WTC11 (cell line): ENCODE measurements around the gene RASSF3. TPM values are rescaled to one million over a fixed set of nuclear protein-coding genes. Genes with fewer than 3 reads are reported as not detected.

Source experiments
- ATAC-seq: fragments of 200-7000 bp; cut with Tn5 transposase; 2 replicates; pipeline ENCODE4 v1.10.0; 2021; ENCODE audit warnings: mild to moderate bottlenecking, moderate library complexity
- CTCF ChIA-PET: fragments of 300-600 bp; sonication (Branson Sonifier 250); formaldehyde crosslinking; loops from one replicate; lab custom pipeline; 2021; ENCODE audit warnings: antibody characterized with exemption; lab: Charles Lee
- POLR2A ChIA-PET: fragments of 350-600 bp; sonication (Branson Sonifier 250); formaldehyde crosslinking; loops from one replicate; lab custom pipeline; 2021; ENCODE audit warnings: antibody characterized with exemption; lab: Charles Lee
- DNase-seq: peaks from one replicate; pipeline ENCODE4 v3.0.0; 2021; ENCODE audit warnings: low spot score
- H3K27ac Mint-ChIP-seq: 2 replicates; pipeline ENCODE4 v1.8.0; 2021; ENCODE audit warnings: mixed read lengths
- H3K27me3 Mint-ChIP-seq: 2 replicates; pipeline ENCODE4 v1.8.0; 2021; ENCODE audit warnings: low read depth, mild to moderate bottlenecking, moderate library complexity, mixed read lengths
- H3K36me3 Mint-ChIP-seq: 2 replicates; pipeline ENCODE4 v1.8.0; 2021; ENCODE audit warnings: mixed read lengths
- H3K4me1 Mint-ChIP-seq: 2 replicates; pipeline ENCODE4 v1.8.0; 2022; ENCODE audit warnings: mixed read lengths
- H3K4me3 Mint-ChIP-seq: 2 replicates; pipeline ENCODE4 v1.8.0; 2021; ENCODE audit warnings: mild to moderate bottlenecking, moderate library complexity, mixed read lengths
- H3K9me3 Mint-ChIP-seq: 2 replicates; pipeline ENCODE4 v1.8.0; 2021; ENCODE audit warnings: mixed read lengths
- HMGA2 ChIP-seq: fragments of 250-450 bp; sonication (Bioruptor Pico); IDR thresholded peaks from 2 replicates; pipeline ENCODE4 v1.4.0; 2021; ENCODE audit warnings: mild to moderate bottlenecking, moderate library complexity
- JAZF1 ChIP-seq: fragments of 250-450 bp; sonication (Bioruptor Pico); IDR thresholded peaks from 2 replicates; pipeline ENCODE4 v1.9.0; 2021; ENCODE audit warnings: moderate library complexity, mild to moderate bottlenecking, inconsistent platforms
- JUN ChIP-seq: sonication (generic); formaldehyde crosslinking; IDR thresholded peaks from 2 replicates; pipeline ENCODE4 v1.8.0; 2023; ENCODE audit warnings: mild to moderate bottlenecking, missing genetic modification reagents
- KAT7 ChIP-seq: sonication (generic); formaldehyde crosslinking; IDR thresholded peaks from 2 replicates; pipeline ENCODE4 v1.8.1; 2023; ENCODE audit warnings: missing genetic modification reagents, mild to moderate bottlenecking, borderline replicate concordance
- NFATC4 ChIP-seq: fragments of 250-450 bp; sonication (Bioruptor Pico); IDR thresholded peaks from 2 replicates; pipeline ENCODE4 v1.9.0; 2021; ENCODE audit warnings: mild to moderate bottlenecking
- RELA ChIP-seq: sonication (generic); formaldehyde crosslinking; IDR thresholded peaks from 2 replicates; pipeline ENCODE4 v1.8.1; 2022; ENCODE audit warnings: missing genetic modification reagents, mild to moderate bottlenecking, borderline replicate concordance
- ZNF138 ChIP-seq: sonication (generic); formaldehyde crosslinking; conservative IDR thresholded peaks from 2 replicates; pipeline ENCODE4 v1.8.1; 2022; ENCODE audit warnings: mild to moderate bottlenecking, moderate library complexity, missing genetic modification reagents
- ZNF219 ChIP-seq: sonication (generic); formaldehyde crosslinking; IDR thresholded peaks from 2 replicates; pipeline ENCODE4 v1.8.0; 2023; ENCODE audit warnings: missing genetic modification reagents, mild to moderate bottlenecking, borderline replicate concordance
- total RNA-seq: library from RNA; stranded (reverse); gene quantifications from 3 replicates; pipeline ENCODE4 v1.2.3, GENCODE V29; 2021
- TF ChIP-seq, protein P1 (sequence below): fragments of 250-450 bp; sonication (Bioruptor Pico); IDR thresholded peaks from 2 replicates; pipeline ENCODE4 v1.8.0; 2021; ENCODE audit warnings: mild to moderate bottlenecking
- TF ChIP-seq, protein P2 (sequence below): fragments of 250-450 bp; sonication (Bioruptor Pico); IDR thresholded peaks from 2 replicates; pipeline ENCODE4 v2.1.2; 2022; ENCODE audit warnings: mild to moderate bottlenecking, moderate library complexity
- TF ChIP-seq, protein P3 (sequence below): sonication (generic); formaldehyde crosslinking; IDR thresholded peaks from 2 replicates; pipeline ENCODE4 v1.8.0; 2022; ENCODE audit warnings: missing genetic modification reagents
- TF ChIP-seq, protein P4 (sequence below): sonication (generic); formaldehyde crosslinking; IDR thresholded peaks from 2 replicates; pipeline ENCODE4 v1.8.0; 2022; ENCODE audit warnings: mild to moderate bottlenecking, missing genetic modification reagents
- TF ChIP-seq, protein P5 (sequence below): sonication (generic); formaldehyde crosslinking; IDR thresholded peaks from 2 replicates; pipeline ENCODE4 v1.8.1; 2022; ENCODE audit warnings: mild to moderate bottlenecking, moderate library complexity, missing genetic modification reagents
- TF ChIP-seq, protein P6 (sequence below): sonication (generic); formaldehyde crosslinking; IDR thresholded peaks from 2 replicates; pipeline ENCODE4 v1.8.1; 2023; ENCODE audit warnings: mild to moderate bottlenecking, moderate library complexity, missing genetic modification reagents
- TF ChIP-seq, protein P7 (sequence below): sonication (generic); formaldehyde crosslinking; IDR thresholded peaks from 2 replicates; pipeline ENCODE4 v1.8.0; 2023; ENCODE audit warnings: mild to moderate bottlenecking, missing genetic modification reagents
- TF ChIP-seq, protein P8 (sequence below): sonication (generic); formaldehyde crosslinking; IDR thresholded peaks from 2 replicates; pipeline ENCODE4 v1.8.0; 2022; ENCODE audit warnings: mild to moderate bottlenecking, missing genetic modification reagents

RASSF3 gene
- total RNA-seq, 1 experiment from 2014 or later = 54.7 TPM

DNA sequence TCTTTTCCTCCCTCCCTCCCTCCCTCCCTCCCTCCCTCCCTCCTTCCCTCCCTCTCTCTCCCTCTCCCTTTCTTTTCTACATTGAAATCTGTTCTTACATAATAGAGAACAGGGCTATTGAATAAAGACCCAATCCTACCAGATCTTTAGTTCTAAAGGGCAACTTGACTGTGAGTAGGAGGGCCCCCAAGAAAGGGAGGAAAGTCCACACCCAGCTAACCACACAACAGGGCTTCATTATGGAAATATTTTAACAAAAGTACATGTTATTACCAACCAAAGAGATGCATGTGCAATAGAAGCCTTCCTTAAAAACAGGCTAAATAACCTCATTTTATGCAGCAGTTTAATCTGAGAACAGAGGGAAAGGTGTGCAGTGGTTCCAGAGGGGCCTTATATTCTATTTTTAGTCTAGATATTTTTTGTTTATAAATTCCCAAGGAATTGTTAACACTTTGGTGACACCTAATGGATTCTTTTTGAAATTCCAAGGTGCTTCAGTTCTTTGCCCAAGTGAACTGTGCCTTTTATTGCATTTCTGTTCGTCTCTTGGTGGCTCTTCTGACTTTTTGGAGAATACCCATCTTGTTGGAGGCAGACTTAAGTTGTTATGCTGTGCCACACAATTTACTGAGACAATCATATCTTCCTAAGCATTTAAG lies 85.9 kb downstream of the RASSF3 start:
- Mint-ChIP-seq H3K27ac (no peak overlapping the region), H3K27me3 (no peaks in the 10 kb centered on the region), H3K4me3 (no peak overlapping the region), H3K9me3 (no peaks in the 10 kb centered on the region), H3K36me3 (peaks cover 11% of the 10 kb centered on the region), H3K4me1 (peaks cover 39% of the 10 kb centered on the region)
- ChIA-PET POLR2A (interaction anchor here (0.6 to 0.7 kb wide), 3 partner anchors 87 to 271 kb away, joined by 3 to 4 read pairs (median 3); no protein-coding TSS in a partner anchor), CTCF (interaction anchor here (0.6 to 5.5 kb wide), 10 partner anchors 11 to 191 kb away, joined by 3 to 83 read pairs (median 6); no protein-coding TSS in a partner anchor)
- no peak for TF ChIP-seq NFATC4 (CRISPR knock-in tag)
- TF ChIP-seq JAZF1 (CRISPR knock-in tag) = no peak
- TF ChIP-seq, protein P1, sequence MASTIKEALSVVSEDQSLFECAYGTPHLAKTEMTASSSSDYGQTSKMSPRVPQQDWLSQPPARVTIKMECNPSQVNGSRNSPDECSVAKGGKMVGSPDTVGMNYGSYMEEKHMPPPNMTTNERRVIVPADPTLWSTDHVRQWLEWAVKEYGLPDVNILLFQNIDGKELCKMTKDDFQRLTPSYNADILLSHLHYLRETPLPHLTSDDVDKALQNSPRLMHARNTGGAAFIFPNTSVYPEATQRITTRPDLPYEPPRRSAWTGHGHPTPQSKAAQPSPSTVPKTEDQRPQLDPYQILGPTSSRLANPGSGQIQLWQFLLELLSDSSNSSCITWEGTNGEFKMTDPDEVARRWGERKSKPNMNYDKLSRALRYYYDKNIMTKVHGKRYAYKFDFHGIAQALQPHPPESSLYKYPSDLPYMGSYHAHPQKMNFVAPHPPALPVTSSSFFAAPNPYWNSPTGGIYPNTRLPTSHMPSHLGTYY (CRISPR knock-in tag) = no peak
- TF ChIP-seq, protein P2, sequence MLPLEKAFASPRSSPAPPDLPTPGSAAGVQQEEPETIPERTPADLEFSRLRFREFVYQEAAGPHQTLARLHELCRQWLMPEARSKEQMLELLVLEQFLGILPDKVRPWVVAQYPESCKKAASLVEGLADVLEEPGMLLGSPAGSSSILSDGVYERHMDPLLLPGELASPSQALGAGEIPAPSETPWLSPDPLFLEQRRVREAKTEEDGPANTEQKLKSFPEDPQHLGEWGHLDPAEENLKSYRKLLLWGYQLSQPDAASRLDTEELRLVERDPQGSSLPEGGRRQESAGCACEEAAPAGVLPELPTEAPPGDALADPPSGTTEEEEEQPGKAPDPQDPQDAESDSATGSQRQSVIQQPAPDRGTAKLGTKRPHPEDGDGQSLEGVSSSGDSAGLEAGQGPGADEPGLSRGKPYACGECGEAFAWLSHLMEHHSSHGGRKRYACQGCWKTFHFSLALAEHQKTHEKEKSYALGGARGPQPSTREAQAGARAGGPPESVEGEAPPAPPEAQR = no peak
- TF ChIP-seq, protein P3, sequence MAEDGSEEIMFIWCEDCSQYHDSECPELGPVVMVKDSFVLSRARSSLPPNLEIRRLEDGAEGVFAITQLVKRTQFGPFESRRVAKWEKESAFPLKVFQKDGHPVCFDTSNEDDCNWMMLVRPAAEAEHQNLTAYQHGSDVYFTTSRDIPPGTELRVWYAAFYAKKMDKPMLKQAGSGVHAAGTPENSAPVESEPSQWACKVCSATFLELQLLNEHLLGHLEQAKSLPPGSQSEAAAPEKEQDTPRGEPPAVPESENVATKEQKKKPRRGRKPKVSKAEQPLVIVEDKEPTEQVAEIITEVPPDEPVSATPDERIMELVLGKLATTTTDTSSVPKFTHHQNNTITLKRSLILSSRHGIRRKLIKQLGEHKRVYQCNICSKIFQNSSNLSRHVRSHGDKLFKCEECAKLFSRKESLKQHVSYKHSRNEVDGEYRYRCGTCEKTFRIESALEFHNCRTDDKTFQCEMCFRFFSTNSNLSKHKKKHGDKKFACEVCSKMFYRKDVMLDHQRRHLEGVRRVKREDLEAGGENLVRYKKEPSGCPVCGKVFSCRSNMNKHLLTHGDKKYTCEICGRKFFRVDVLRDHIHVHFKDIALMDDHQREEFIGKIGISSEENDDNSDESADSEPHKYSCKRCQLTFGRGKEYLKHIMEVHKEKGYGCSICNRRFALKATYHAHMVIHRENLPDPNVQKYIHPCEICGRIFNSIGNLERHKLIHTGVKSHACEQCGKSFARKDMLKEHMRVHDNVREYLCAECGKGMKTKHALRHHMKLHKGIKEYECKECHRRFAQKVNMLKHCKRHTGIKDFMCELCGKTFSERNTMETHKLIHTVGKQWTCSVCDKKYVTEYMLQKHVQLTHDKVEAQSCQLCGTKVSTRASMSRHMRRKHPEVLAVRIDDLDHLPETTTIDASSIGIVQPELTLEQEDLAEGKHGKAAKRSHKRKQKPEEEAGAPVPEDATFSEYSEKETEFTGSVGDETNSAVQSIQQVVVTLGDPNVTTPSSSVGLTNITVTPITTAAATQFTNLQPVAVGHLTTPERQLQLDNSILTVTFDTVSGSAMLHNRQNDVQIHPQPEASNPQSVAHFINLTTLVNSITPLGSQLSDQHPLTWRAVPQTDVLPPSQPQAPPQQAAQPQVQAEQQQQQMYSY (CRISPR knock-in tag) = no peak
- TF ChIP-seq, protein P4, sequence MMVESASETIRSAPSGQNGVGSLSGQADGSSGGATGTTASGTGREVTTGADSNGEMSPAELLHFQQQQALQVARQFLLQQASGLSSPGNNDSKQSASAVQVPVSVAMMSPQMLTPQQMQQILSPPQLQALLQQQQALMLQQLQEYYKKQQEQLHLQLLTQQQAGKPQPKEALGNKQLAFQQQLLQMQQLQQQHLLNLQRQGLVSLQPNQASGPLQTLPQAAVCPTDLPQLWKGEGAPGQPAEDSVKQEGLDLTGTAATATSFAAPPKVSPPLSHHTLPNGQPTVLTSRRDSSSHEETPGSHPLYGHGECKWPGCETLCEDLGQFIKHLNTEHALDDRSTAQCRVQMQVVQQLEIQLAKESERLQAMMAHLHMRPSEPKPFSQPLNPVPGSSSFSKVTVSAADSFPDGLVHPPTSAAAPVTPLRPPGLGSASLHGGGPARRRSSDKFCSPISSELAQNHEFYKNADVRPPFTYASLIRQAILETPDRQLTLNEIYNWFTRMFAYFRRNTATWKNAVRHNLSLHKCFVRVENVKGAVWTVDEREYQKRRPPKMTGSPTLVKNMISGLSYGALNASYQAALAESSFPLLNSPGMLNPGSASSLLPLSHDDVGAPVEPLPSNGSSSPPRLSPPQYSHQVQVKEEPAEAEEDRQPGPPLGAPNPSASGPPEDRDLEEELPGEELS (CRISPR knock-in tag) = no peak
- TF ChIP-seq KAT7 (CRISPR knock-in tag) = no peak
- no peak for TF ChIP-seq RELA
- TF ChIP-seq, protein P5, sequence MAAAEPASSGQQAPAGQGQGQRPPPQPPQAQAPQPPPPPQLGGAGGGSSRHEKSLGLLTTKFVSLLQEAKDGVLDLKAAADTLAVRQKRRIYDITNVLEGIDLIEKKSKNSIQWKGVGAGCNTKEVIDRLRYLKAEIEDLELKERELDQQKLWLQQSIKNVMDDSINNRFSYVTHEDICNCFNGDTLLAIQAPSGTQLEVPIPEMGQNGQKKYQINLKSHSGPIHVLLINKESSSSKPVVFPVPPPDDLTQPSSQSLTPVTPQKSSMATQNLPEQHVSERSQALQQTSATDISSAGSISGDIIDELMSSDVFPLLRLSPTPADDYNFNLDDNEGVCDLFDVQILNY (CRISPR knock-in tag) = no peak
- TF ChIP-seq, protein P6, sequence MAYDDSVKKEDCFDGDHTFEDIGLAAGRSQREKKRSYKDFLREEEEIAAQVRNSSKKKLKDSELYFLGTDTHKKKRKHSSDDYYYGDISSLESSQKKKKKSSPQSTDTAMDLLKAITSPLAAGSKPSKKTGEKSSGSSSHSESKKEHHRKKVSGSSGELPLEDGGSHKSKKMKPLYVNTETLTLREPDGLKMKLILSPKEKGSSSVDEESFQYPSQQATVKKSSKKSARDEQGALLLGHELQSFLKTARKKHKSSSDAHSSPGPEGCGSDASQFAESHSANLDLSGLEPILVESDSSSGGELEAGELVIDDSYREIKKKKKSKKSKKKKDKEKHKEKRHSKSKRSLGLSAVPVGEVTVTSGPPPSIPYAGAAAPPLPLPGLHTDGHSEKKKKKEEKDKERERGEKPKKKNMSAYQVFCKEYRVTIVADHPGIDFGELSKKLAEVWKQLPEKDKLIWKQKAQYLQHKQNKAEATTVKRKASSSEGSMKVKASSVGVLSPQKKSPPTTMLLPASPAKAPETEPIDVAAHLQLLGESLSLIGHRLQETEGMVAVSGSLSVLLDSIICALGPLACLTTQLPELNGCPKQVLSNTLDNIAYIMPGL (CRISPR knock-in tag) = no peak
- no peak for TF ChIP-seq ZNF138
- no peak for TF ChIP-seq ZNF219 (CRISPR knock-in tag)
- TF ChIP-seq, protein P7, sequence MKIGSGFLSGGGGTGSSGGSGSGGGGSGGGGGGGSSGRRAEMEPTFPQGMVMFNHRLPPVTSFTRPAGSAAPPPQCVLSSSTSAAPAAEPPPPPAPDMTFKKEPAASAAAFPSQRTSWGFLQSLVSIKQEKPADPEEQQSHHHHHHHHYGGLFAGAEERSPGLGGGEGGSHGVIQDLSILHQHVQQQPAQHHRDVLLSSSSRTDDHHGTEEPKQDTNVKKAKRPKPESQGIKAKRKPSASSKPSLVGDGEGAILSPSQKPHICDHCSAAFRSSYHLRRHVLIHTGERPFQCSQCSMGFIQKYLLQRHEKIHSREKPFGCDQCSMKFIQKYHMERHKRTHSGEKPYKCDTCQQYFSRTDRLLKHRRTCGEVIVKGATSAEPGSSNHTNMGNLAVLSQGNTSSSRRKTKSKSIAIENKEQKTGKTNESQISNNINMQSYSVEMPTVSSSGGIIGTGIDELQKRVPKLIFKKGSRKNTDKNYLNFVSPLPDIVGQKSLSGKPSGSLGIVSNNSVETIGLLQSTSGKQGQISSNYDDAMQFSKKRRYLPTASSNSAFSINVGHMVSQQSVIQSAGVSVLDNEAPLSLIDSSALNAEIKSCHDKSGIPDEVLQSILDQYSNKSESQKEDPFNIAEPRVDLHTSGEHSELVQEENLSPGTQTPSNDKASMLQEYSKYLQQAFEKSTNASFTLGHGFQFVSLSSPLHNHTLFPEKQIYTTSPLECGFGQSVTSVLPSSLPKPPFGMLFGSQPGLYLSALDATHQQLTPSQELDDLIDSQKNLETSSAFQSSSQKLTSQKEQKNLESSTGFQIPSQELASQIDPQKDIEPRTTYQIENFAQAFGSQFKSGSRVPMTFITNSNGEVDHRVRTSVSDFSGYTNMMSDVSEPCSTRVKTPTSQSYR (CRISPR knock-in tag) = no peak
- TF ChIP-seq JUN (CRISPR knock-in tag) = no peak
- TF ChIP-seq, protein P8, sequence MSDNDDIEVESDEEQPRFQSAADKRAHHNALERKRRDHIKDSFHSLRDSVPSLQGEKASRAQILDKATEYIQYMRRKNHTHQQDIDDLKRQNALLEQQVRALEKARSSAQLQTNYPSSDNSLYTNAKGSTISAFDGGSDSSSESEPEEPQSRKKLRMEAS (CRISPR knock-in tag) = no peak
- TF ChIP-seq HMGA2 = no peak
- ATAC-seq (no peak), DNase-seq (no peak)
